NCI-H1436 treated with DMSO at 0.1 percent for 48 hours (cell line): ENCODE data around the gene TCF25.
"Not testable (repeated sequence)": the region's sequence is repeated elsewhere in the genome, so short reads cannot be mapped to it uniquely, and the experiment has no call there.

Experiments
- DNase-seq: peaks from one replicate; lab custom pipeline; 2025; lab: John Stamatoyannopoulos, UW

TCF25 gene

GRCh38 chr16:89904606-89905510 is 31.5 kb downstream of the TCF25 start:
- no peak for DNase-seq

GRCh38 chr16:89905511-89906139 is 32.2 kb downstream of the TCF25 start:
- DNase-seq: no peak

DNA sequence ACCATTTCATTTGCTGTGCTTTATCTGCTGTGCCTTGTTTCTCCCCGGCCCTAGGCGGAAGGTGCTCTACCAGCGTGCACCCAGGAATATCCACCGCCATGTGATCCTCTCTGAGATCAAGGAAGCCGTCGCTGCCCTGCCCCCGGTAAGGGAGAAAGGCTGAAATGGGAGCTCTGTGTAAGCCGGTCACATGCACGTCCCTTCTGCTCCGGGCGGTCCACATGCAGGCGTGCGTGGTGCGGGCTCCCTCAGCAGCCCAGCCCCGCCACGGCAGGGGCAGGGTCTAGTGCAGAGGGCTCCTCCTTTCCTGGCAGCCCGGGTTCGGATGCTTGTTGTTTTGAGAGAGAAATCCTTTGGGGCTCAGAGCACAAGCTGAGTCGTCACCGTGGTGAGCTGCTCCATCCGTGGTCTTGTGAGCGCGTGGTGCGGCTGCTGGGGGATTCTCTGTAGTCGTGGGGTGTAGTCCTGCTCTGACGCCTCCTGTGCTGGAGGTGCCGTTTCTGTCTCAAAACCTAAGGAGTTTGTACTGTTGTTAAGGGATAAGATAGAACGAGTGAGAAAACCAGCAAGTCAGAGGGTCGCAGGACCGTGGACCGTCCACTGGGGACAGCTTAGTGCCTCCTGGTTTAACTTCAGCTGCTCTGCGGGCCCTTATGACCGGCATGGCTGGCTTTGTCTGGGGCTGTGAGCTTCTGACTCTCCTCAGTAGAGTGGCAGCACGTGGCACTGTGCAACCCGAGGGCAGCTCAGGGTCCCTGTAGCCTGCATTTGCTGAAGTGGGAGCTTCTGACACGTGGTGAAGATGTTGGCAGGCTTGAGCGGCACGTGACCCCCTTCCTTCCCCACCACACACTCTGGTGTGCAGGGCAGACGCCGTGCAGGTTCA is 33.0 kb downstream of the TCF25 start:
- DNase-seq: no peak

DNA sequence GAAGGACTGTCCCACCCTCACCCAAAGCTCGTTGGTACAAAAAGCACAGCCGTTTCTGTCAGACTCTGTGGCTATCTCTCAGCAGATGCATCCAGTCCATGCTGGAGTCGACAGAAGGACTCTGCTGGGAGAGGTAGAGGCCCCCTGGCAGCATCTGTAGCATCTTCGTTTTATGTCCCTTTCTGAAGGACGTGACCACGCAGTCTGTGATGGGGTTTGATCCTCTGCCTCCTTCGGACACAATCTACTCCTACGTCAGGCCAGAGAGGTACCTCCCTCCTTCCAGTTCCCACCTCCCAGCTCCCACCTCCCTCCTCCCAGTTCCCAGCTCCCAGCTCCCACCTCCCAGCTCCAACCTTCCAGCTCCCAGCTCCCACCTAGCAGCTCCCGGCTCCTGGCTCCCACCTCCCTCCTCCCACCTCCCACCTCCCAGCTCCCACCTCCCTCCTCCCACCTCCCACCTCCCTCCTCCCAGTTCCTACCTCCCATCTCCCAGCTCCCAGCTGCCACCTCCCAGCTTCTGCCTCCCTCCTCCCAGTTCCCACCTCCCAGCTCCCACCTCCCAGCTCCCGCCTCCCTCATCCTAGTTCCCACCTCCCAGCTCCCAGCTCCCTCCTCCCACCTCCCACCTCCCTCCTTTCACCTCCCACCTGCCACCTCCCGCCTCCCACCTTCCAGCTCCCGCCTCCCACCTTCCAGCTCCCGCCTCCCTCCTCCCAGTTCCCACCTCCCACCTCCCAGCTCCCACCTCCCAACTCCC is 33.8 kb downstream of the TCF25 start:
- DNase-seq: no peak

DNA sequence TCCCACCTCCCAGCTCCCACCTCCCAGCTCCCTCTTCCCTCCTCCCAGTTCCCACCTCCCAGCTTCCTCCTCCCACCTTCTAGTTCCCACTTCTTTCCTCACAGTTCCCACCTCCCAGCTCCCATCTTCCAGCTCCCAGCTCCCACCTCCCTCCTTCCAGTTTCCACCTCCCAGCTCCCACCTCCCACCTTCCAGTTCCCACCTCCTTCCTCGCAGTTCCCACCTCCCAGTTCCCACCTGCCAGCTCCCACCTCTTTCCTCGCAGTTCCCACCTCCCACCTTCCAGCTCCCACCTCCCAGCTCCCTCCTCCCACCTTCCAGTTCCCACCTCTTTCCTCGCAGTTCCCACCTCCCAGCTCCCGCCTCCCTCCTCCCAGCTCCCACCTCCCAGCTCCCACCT is 34.8 kb downstream of the TCF25 start:
- no peak for DNase-seq

DNA sequence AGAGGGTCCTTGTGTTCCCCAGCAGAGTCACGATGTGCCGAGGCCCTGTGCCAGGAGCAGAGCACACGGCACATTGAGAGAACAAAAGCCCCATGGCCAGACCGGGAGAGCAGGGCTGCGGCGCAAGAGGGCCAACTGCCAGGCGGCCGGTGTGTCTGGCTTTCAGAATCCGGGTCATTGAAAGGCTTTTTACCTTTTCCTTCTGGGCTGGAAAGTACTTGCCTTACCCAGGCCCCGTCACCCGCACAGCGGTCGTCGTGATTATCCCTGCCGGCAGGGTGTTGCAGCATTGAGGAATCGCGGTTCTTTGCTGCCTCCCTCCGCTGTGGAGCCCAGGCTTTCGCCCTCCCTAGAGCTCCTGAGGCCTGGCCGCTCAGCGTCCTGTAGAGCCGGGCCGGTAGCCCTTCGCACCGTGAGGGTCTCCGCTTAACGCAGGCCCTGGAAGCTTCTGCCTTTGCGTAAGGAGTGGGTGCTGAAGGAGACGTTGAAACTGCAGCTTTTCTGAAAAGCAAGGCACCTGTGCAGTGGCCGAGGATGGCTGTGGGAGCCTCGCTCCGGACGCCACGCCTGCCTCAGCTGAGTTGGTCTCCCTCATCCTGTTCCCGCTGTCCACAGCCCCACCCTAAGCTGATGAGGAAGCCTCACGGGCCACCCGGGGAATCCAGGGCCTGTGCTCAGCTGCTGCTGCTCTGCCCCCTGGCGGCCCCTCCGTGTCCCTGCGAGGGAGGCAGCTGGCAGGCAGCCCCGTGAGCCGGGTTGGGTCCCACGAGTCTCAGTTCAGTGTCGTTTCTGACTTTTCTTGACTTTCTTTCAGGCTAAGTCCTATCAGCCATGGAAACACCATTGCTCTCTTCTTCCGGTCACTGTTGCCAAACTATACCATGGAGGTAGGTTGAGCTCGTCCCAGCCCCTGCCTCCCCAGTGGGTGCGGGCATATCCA is 36.7 kb downstream of the TCF25 start:
- DNase-seq: peak; percentile 31

DNA sequence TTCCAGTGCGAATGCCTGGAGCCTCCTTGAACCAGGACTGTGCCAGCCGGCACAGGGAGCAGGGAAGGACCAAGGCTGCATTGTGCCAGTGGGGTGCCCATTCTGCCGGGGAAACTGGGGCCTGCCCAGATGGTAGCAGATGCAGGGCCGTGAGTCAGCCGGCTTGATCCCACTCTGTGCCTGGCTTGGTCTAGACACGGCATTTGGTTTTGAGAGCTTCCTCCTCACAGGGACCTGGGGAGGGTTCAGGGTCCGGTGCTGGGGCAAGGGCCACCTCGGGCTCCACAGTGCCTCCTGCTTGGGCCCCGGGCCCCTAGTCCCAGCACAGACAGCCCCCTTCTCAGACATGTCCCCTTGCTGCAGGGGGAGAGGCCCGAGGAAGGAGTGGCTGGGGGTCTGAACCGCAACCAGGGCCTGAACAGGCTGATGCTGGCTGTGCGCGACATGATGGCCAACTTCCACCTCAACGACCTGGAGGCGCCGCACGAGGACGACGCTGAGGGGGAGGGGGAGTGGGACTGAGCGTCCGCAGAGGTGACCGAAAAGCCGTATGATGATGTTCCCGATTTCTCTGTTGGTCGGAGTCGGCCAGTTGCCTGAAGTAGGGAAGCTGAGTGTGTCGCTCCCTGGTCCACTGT is 37.4 kb downstream of the TCF25 start:
- DNase-seq: no peak

- no peak for DNase-seq
These were observed 38.0 kb downstream of the TCF25 start for GRCh38 chr16:89911375-89911774.

- DNase-seq: no peak
These were observed 38.8 kb downstream of the TCF25 start for GRCh38 chr16:89912143-89912542.

DNA sequence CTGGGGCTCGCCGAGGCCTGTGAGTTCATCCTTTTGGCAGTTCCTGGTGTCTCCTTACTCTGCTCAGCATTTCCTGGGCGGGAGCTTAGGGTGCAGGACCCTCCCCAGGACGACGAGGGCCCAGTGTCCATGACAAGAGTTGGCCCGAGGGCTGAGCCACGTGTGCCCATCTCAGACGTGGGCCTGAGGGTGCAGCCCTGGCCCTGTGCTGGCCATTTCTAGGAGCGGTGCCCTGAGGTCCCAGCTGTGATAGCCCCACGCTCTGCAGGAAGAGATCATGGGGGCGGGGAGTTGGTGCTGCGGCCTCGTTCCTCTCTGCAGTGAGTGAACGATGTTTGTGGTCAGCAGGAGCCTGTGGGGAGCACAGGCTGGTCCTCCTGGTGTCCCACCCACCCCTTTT is 39.2 kb downstream of the TCF25 start:
- DNase-seq: no peak

DNA sequence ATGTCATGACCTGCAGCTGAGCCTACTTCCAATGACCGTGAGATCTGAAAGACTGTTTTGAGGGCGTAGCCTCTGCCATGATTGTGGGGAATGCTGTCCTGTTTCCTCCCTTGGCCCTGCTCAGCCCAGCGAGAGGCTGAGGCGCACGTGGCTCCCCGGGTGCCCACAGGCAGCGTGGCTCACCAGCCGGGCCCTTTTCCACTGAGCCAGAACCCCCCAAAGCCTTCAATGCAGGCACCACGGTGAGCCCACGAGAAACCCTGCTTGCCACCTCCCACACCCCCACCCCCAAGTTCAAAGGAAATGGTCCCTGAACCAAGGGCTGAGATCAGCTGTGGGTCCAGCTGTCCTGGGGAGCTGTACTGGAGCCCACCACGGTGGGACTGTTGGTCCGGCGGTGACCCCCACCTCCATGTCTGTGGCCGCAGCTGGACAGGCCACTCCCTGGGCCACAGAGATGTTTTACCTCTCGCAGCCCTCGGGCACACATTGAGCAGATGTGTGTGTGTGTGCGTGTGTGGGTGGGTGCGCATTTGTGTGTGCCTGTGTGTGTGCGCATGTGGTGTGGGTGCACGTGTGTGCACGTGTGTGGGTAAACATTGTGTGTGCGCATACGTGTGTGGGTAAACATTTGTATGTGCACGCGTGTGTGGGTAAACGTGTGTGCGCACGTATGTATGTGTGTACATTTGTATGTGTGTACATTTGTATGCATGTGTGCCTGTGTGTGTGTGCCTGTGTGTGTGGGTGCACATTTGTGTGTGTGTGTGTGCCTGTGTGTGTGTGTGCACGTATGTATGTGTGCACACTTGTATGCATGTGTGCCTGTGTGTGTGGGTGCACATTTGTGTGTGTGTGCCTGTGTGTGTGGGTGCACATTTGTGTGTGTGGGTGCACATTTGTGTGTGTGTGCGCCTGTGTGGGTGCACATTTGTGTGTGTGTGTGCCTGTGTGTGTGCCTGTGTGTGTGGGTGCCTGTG is 40.3 kb downstream of the TCF25 start:
- DNase-seq: no peak

DNA sequence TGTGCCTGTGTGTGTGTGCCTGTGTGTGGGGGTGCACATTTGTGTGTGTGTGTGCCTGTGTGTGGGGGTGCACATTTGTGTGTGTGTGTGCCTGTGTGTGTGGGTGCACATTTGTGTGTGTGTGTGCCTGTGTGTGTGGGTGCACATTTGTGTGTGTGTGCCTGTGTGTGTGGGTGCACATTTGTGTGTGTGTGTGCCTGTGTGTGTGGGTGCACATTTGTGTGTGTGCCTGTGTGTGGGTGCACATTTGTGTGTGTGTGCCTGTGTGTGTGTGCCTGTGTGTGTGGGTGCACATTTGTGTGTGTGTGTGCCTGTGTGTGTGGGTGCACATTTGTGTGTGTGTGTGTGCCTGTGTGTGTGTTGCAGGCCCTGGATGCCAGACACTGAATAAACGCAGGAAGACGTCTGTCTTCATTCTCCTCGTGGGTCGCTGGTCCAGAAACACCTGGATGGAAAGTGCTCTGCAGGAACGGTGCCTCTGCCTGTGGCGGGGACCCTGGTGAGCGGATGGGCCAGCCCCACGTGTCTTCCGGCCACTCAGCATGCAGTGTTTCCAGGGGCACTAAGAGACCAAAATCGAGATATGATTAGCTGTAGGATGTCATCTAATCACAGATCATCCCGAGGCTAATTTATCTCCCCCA is 41.4 kb downstream of the TCF25 start:
- DNase-seq: not testable (repeated sequence)

- no peak for DNase-seq
These were observed 42.2 kb downstream of the TCF25 start for GRCh38 chr16:89915303-89916232.

DNA sequence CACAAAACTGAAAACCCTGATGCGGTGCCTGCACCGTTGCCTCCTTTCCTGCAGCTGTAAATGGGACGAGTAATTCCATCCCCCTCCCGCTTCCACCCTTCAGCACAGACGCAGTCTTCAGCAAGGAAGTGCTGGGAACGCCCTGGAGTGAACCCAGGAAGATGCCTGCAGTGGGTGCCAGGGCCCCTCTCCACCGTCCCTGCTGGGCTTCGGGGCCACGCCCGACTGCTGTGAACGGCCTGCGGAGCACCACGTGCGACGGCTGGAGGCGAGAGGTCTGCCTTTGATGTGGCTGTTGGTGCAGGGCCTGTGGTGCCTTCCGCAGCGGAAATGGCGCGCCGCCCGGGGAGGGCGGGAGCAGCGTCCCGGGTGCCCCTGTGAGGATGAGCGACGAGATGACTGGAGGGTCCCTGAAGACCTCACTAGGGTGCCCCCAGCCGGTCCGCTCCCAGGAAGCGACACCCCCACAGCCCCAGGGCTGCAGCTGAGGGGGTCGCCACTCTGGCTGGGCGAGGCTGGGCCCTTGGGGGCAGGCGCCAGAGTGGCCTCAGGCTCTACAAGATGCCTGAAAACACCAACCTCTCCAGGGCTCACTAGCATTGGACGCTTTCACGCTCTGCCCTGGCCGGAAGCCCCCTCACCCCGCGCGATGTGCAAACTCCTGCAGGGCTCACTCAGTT is 44.5 kb downstream of the TCF25 start:
- DNase-seq: peak; percentile 75

DNA sequence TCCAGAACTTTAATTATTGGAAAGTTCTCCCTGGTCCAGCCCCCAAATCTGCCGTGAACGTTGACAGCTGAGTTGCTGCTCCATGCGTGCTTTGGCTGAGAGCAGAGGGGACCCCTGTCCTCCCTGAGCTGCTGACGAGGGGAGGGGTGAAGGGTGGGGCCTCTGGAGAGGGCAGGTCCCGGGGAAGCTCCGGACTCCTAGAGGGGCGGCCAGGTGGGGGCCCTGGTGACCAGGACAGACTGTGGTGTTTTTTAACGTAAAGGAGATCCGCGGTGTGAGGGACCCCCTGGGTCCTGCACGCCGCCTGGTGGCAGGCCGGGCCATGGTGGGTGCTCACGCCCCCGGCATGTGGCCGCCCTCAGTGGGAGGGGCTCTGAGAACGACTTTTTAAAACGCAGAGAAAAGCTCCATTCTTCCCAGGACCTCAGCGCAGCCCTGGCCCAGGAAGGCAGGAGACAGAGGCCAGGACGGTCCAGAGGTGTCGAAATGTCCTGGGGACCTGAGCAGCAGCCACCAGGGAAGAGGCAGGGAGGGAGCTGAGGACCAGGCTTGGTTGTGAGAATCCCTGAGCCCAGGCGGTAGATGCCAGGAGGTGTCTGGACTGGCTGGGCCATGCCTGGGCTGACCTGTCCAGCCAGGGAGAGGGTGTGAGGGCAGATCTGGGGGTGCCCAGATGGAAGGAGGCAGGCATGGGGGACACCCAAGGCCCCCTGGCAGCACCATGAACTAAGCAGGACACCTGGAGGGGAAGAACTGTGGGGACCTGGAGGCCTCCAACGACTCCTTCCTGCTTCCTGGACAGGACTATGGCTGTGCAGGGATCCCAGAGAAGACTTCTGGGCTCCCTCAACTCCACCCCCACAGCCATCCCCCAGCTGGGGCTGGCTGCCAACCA is 45.3 kb downstream of the TCF25 start, which contains the start of gene MC1R:
Gene MC1R, plus strand, starts transcription at position 410 of the 895 bp plus-strand sequence. Its CDS starts 397 bp downstream, at position 807.
- no peak for DNase-seq
